Measurements from ENCODE around the gene DNAH17. TPM values are rescaled to one million over a fixed set of nuclear protein-coding genes. Genes with fewer than 3 reads are reported as not detected.
A peak's percentile ranks its signal among the peaks of the same experiment; 100 is the strongest.

The DNAH17 gene
- total and polyA plus RNA-seq, 2 of the 13 experiments (the other 11 are each of a cell fraction or from before 2014, with no cell fraction given) = 0.86 to 1.6 TPM

DNA sequence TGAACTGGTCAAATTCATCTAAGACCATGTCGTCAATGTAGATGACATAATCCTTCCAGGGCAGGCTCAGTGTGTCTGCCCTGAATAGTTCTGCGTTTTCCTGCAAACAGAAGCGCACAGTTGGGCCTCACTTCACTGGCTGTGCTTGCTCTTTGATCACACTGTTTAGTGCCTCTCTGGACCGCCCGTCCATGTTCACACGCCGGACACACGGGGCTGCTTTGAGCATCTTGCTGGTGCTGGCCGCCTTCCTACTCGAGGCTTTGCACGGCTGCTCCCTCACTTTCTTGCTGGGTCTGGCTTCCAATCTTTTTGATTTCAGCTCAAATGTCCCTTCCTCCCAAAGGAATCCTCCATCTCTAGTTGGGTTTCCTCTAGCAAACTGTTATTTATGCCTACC lies 37.4 kb downstream of the DNAH17 start:
- H2AFZ ChIP-seq (ENCODE audit: low read length) = no peak overlapping the region
- no peak for ATAC-seq
- FAIRE-seq = no peak
- H4K20me1 ChIP-seq (ENCODE audit: insufficient read depth, low read length) = no peaks in the 10 kb centered on the region
- no peaks in the 10 kb centered on the region for H3K9me3 ChIP-seq (ENCODE audit: low read length)
- no peak overlapping the region for H3K9ac ChIP-seq (ENCODE audit: insufficient read depth, low read depth, low read length)
- POLR2A ChIA-PET = no interaction called here
- DNase-seq (ENCODE audit: low spot score) = no peak
- WGBS (ENCODE audit: low lambda C conversion rate) = 85% methylated on average over 11 of the region's 11 CpGs
- no peak overlapping the region for H3K4me3 ChIP-seq (replicated peaks in 1 of 3; ENCODE audit: insufficient read depth in 1 of 3, low read depth in 2 of 3, low read length in 3 of 3)
- intact Hi-C loops (cut with micrococcal nuclease; ENCODE audit: unreplicated experiment) = no loop called here
- H3K4me1 ChIP-seq (ENCODE audit: insufficient read depth, low read length) = peaks cover 32% of the 10 kb centered on the region
- no peak overlapping the region for H3K27ac ChIP-seq (ENCODE audit: extremely low read length, insufficient read depth, low read length)
- CTCF ChIA-PET (ENCODE audit: low intra/inter-chr PET ratio, low total read pairs) = no interaction called here
- BruUV-seq (replicated peaks) = no TSS peak
- no peak overlapping the region for H3K4me2 ChIP-seq (ENCODE audit: low read depth, low read length)
- no peaks in the 10 kb centered on the region for H3K36me3 ChIP-seq (replicated peaks in 1 of 2; ENCODE audit: control insufficient read depth in 1 of 2, insufficient read depth in 2 of 2, low read length in 2 of 2)
- no peak for TF ChIP-seq AGO1 (IDR thresholded peaks at IDR 0.05; ENCODE audit: low read depth, low read length, poor library complexity, severe bottlenecking)
- TF ChIP-seq KDM4B (CRISPR knock-in tag; IDR thresholded peaks at IDR 0.05) = no peak
- TF ChIP-seq ZNF768 (CRISPR knock-in tag; IDR thresholded peaks at IDR 0.05) = peak; percentile 18; the same call in 1 of the 2 replicates
- TF ChIP-seq TP53 (CRISPR knock-in tag; conservative IDR thresholded peaks at IDR 0.05) = no peak
- no peaks in the 10 kb centered on the region for H3K79me2 ChIP-seq (ENCODE audit: insufficient read depth, low read length)
- no peaks in the 10 kb centered on the region for H3K27me3 ChIP-seq (ENCODE audit: control insufficient read depth in 1 of 2, insufficient read depth in 2 of 2, low read length in 2 of 2)
- in situ Hi-C loops (cut with HindIII; ENCODE audit: extremely low pct_ligation_motif_present, low pct_unique_long_range_greater_than_20kb) = no loop called here

DNA sequence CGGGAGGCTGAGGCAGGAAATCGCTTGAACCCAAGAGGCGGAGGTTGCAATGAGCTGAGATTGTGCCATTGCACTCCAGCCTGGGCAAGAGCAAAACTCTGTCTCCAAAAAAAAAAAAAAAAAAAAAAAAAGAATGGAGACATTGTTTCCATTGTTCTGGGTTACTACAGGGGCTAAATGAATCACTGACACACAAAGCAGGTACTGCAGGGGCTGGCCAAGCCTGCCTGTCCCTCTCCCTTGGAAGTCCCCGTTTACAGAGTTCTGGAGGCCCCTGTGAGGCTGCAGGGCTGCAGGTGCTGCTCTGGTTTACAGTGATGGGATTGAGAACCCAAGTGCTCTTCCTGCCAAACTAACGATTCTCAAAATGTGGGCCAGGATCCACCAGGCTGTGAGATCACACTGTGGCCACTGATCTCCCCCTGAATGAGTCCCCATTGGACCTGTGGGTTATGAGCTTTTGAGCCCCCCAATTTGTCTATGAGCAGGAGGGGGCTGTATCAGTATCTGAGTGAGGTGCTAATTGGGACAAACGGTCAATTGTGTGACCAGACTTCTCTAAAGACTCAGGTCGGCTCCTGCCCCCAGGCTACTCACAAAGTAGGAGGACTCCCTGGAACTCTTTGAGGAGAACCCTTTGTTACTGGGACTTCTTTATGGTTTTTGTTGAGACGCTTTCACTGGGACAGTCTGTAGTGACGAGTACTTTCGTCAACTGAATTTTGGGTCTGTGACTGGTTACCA lies 39.0 kb downstream of the DNAH17 start:
- in situ Hi-C loops (cut with HindIII; ENCODE audit: extremely low pct_ligation_motif_present, low pct_unique_long_range_greater_than_20kb) = no loop called here
- Histone ChIP-seq H3K9ac (ENCODE audit: insufficient read depth, low read depth, low read length) (no peak overlapping the region), H3K4me1 (ENCODE audit: insufficient read depth, low read length) (peaks cover 32% of the 10 kb centered on the region), H3K79me2 (ENCODE audit: insufficient read depth, low read length) (no peaks in the 10 kb centered on the region), H3K9me3 (ENCODE audit: low read length) (no peaks in the 10 kb centered on the region), H3K36me3 (replicated peaks in 1 of 2; ENCODE audit: control insufficient read depth in 1 of 2, insufficient read depth in 2 of 2, low read length in 2 of 2) (no peaks in the 10 kb centered on the region), H3K27me3 (ENCODE audit: control insufficient read depth in 1 of 2, insufficient read depth in 2 of 2, low read length in 2 of 2) (no peaks in the 10 kb centered on the region), H3K27ac (ENCODE audit: extremely low read length, insufficient read depth, low read length) (no peak overlapping the region), H3K4me2 (ENCODE audit: low read depth, low read length) (peak overlapping the region; percentile 1; the same call in 1 of the 2 replicates), H2AFZ (ENCODE audit: low read length) (no peak overlapping the region), H3K4me3 (replicated peaks in 1 of 3; ENCODE audit: insufficient read depth in 1 of 3, low read depth in 2 of 3, low read length in 3 of 3) (no peak overlapping the region), H4K20me1 (ENCODE audit: insufficient read depth, low read length) (no peaks in the 10 kb centered on the region)
- 45% methylated on average over 9 of the region's 10 CpGs for WGBS (ENCODE audit: low lambda C conversion rate)
- ATAC-seq (peak; percentile 80), DNase-seq (ENCODE audit: low spot score) (peak; percentile 82), FAIRE-seq (no peak)
- ChIA-PET POLR2A (interaction anchor here (0.6 kb wide), 2 partner anchors 25 to 1207 kb away, joined by 3 to 4 read pairs; no protein-coding TSS in a partner anchor), CTCF (ENCODE audit: low intra/inter-chr PET ratio, low total read pairs) (no interaction called here)
- no TSS peak for BruUV-seq (replicated peaks)
- intact Hi-C loops (cut with micrococcal nuclease; ENCODE audit: unreplicated experiment) = no loop called here
- TF ChIP-seq SOX5 (CRISPR knock-in tag; IDR thresholded peaks at IDR 0.05; ENCODE audit: borderline replicate concordance) (peak; percentile 93), ZFP36L2 (CRISPR knock-in tag; IDR thresholded peaks at IDR 0.05) (no peak), ZFX (CRISPR knock-in tag; IDR thresholded peaks at IDR 0.05; ENCODE audit: low read depth) (0 out of 2 replicates have a peak, but pooled peaks have one; percentile 11), SOX13 (IDR thresholded peaks at IDR 0.05) (peak; percentile 79), SOX13 (CRISPR knock-in tag; conservative IDR thresholded peaks at IDR 0.05 in 1 of 2, IDR thresholded peaks at IDR 0.05 in 1 of 2) (peak in 1 of 2 experiments; percentile 94; a peak in 2 of 4 replicates), FOSL2 (CRISPR knock-in tag; IDR thresholded peaks at IDR 0.05) (peak; percentile 42; the same call in 1 of the 2 replicates), ZNF207 (IDR thresholded peaks at IDR 0.05; ENCODE audit: borderline replicate concordance) (no peak), CEBPB (IDR thresholded peaks at IDR 0.05; ENCODE audit: borderline replicate concordance, low read depth, low read length) (peak; percentile 72), TEAD3 (CRISPR knock-in tag; optimal IDR thresholded peaks at IDR 0.05; ENCODE audit: borderline replicate concordance) (peak; percentile 10), RARG (CRISPR knock-in tag; IDR thresholded peaks at IDR 0.05; ENCODE audit: low read depth) (no peak), CEBPG (CRISPR knock-in tag; IDR thresholded peaks at IDR 0.05) (0 out of 2 replicates have a peak, but pooled peaks have one; percentile 34), RCOR2 (CRISPR knock-in tag; IDR thresholded peaks at IDR 0.05) (peak; percentile 42; the same call in 1 of the 2 replicates)

All from HepG2 (cell line).